Ovary (tissue), 3 donors: ENCODE data around the gene PPM1E.

Experiments
- EP300 ChIP-seq: sonication (generic); formaldehyde crosslinking; IDR thresholded peaks from one replicate; pipeline ENCODE4 v1.6.1; 2017; ENCODE audit warnings: antibody characterized with exemption
- POLR2A ChIP-seq: fragments of 450-650 bp; IDR thresholded peaks from one replicate; pipeline ENCODE4 v1.6.1; 2017; ENCODE audit warnings: antibody characterized with exemption, mild to moderate bottlenecking, moderate library complexity
- TF ChIP-seq, protein P1 (sequence below), 3 donors: fragments of 450-650 bp in 2 of 3; fragments of 200-600 bp in 1 of 3; IDR thresholded peaks; one replicate each; pipeline versions ENCODE4 v1.5.1 to v1.8.0; 2016 to 2022; ENCODE audit warnings: antibody characterized with exemption in 3 of 3, mild to moderate bottlenecking in 1 of 3
- donor health status: DM: no; HTN: no; CAD: no.

DNA sequence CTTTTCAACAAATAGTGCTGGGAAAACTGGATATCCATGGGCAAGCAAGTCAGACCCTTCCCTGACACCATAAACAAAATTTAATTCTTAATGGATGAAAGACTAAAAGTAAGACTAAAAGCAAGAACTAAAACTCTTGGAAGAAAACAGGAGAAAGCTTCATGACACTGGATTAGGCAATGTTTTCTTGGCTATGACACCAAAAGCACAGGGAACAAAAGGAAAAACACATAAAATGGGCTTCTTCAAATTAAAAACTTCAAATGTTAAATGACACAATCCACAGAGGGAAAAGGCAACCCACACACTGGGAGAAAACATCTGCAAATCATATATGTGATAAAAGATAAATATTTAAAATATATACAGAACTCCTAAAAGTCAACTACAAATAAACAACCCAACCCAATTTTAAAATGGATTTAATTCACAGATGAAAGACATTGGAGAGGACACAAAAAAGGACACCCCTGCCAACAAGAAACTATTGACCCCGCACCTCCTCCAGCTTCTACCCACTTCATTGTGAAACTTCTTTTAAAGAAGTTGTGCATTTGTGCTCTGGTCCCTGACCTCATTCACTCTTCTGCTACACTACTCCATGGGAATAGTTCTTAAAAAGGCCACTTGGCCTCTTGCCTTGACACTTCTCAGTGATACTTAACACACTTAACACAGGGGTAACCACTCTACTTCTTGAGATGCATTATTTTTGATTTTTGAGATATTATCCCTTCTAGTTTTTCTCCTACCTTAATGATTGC, 270.7 kb downstream of the PPM1E start:
- TF ChIP-seq, protein P1, sequence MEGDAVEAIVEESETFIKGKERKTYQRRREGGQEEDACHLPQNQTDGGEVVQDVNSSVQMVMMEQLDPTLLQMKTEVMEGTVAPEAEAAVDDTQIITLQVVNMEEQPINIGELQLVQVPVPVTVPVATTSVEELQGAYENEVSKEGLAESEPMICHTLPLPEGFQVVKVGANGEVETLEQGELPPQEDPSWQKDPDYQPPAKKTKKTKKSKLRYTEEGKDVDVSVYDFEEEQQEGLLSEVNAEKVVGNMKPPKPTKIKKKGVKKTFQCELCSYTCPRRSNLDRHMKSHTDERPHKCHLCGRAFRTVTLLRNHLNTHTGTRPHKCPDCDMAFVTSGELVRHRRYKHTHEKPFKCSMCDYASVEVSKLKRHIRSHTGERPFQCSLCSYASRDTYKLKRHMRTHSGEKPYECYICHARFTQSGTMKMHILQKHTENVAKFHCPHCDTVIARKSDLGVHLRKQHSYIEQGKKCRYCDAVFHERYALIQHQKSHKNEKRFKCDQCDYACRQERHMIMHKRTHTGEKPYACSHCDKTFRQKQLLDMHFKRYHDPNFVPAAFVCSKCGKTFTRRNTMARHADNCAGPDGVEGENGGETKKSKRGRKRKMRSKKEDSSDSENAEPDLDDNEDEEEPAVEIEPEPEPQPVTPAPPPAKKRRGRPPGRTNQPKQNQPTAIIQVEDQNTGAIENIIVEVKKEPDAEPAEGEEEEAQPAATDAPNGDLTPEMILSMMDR (IDR thresholded peaks at IDR 0.05), result no peak
- no peak for TF ChIP-seq POLR2A
- TF ChIP-seq EP300, result no peak
